HK-2 (cell line): ENCODE data around the gene COL9A3.
A peak's percentile ranks its signal among the peaks of the same experiment; 100 is the strongest.

Experiments used
- DNase-seq: peaks from one replicate; pipeline ENCODE4 v3.0.0-alpha.2; 2018; ENCODE audit not compliant: unreplicated experiment

Gene COL9A3

GRCh38 chr20:62796699-62797491 lies 20.0 kb upstream of the COL9A3 start:
- no peak for DNase-seq

- no peak for DNase-seq
Measured at GRCh38 chr20:62797671-62798532, 18.9 kb upstream of the COL9A3 start.

GRCh38 chr20:62799036-62799435 lies 17.8 kb upstream of the COL9A3 start:
- no peak for DNase-seq

GRCh38 chr20:62799459-62799858 lies 17.4 kb upstream of the COL9A3 start:
- DNase-seq = no peak

- no peak for DNase-seq
Measured at GRCh38 chr20:62799873-62800272, 17.0 kb upstream of the COL9A3 start.

GRCh38 chr20:62800314-62801259 lies 16.3 kb upstream of the COL9A3 start:
- DNase-seq = no peak

- no peak for DNase-seq
Measured at GRCh38 chr20:62801284-62802010, 15.4 kb upstream of the COL9A3 start.

- DNase-seq = no peak
Measured at GRCh38 chr20:62802026-62802712, 14.7 kb upstream of the COL9A3 start.

GRCh38 chr20:62804021-62804626 lies 12.7 kb upstream of the COL9A3 start:
- DNase-seq = no peak

GRCh38 chr20:62804627-62805154 lies 12.2 kb upstream of the COL9A3 start, which contains the start of gene OGFR:
Gene OGFR (plus strand): TSS chr20:62804835. CDS start chr20:62804860, 25 bp downstream.
- DNase-seq = peak; percentile 63

- no peak for DNase-seq
Measured at GRCh38 chr20:62805155-62805710, 11.6 kb upstream of the COL9A3 start.

- DNase-seq = no peak
Measured at GRCh38 chr20:62805711-62806382, 11.0 kb upstream of the COL9A3 start.

GRCh38 chr20:62806383-62807050 lies 10.3 kb upstream of the COL9A3 start:
- DNase-seq = no peak

- no peak for DNase-seq
Measured at GRCh38 chr20:62807444-62808210, 9.2 kb upstream of the COL9A3 start.

GRCh38 chr20:62808211-62808865 lies 8.5 kb upstream of the COL9A3 start:
- DNase-seq = peak; percentile 76

GRCh38 chr20:62809530-62810428 lies 7.1 kb upstream of the COL9A3 start:
- no peak for DNase-seq
